Loucy (cell line): ENCODE measurements around the gene CACHD1.

ENCODE experiments used
- H2AFZ ChIP-seq: fragments of 200-600 bp; sonication (generic); 2 replicates; pipeline ENCODE4 v1.6.0; 2016; ENCODE audit warnings: antibody characterized with exemption, mild to moderate bottlenecking, low read length, moderate library complexity
- H3F3A ChIP-seq: fragments of 200-600 bp; 2 replicates; pipeline ENCODE4 v1.6.0; 2016; ENCODE audit warnings: antibody characterized with exemption, low read depth, mild to moderate bottlenecking
- H3K27me3 ChIP-seq: fragments of 200-600 bp; sonication (generic); 2 replicates; pipeline ENCODE4 v1.6.1; 2014; ENCODE audit warnings: low read length, mild to moderate bottlenecking; ENCODE audit not compliant: insufficient read depth, poor library complexity, severe bottlenecking
- H3K36me3 ChIP-seq: fragments of 200-600 bp; sonication (generic); 2 replicates; pipeline ENCODE4 v1.6.1; 2016; ENCODE audit warnings: low read length; ENCODE audit not compliant: insufficient read depth
- H3K4me1 ChIP-seq: fragments of 200-600 bp; sonication (generic); 2 replicates; pipeline ENCODE4 v1.5.1; 2014; ENCODE audit warnings: low read length, mild to moderate bottlenecking; ENCODE audit not compliant: insufficient read depth, poor library complexity, severe bottlenecking
- H3K4me2 ChIP-seq: fragments of 200-600 bp; sonication (generic); 2 replicates; pipeline ENCODE4 v1.6.0; 2014; ENCODE audit warnings: antibody characterized with exemption, low read length, low read depth, mild to moderate bottlenecking; ENCODE audit not compliant: poor library complexity, severe bottlenecking
- H3K4me3 ChIP-seq: fragments of 200-600 bp; sonication (generic); 2 replicates; pipeline ENCODE4 v1.5.1; 2014; ENCODE audit warnings: low read length, mild to moderate bottlenecking, mixed read lengths; ENCODE audit not compliant: poor library complexity, severe bottlenecking
- H3K79me2 ChIP-seq: fragments of 200-600 bp; sonication (generic); 2 replicates; pipeline ENCODE4 v1.6.1; 2014; ENCODE audit warnings: low read length; ENCODE audit not compliant: insufficient read depth
- H3K9ac ChIP-seq: fragments of 200-600 bp; sonication (generic); 2 replicates; pipeline ENCODE4 v1.6.0; 2014; ENCODE audit warnings: mild to moderate bottlenecking, low read depth, low read length, moderate library complexity; ENCODE audit not compliant: poor library complexity, severe bottlenecking
- H3K9me2 ChIP-seq: fragments of 200-600 bp; sonication (generic); replicated peaks from 2 replicates; pipeline ENCODE4 v1.6.1; 2016; ENCODE audit warnings: low read depth, low read length, mixed read lengths
- H3K9me3 ChIP-seq: fragments of 200-600 bp; sonication (generic); 2 replicates; pipeline ENCODE4 v1.6.1; 2014; ENCODE audit warnings: mild to moderate bottlenecking, antibody characterized with exemption, low read length, low read depth; ENCODE audit not compliant: insufficient read depth
- H4K20me1 ChIP-seq: fragments of 200-600 bp; sonication (generic); 2 replicates; pipeline ENCODE4 v1.6.0; 2014; ENCODE audit warnings: antibody characterized with exemption, low read length, mild to moderate bottlenecking; ENCODE audit not compliant: insufficient read depth, poor library complexity, severe bottlenecking
- EZH2phosphoT487 ChIP-seq: fragments of 200-600 bp; IDR thresholded peaks from 2 replicates; pipeline ENCODE4 v1.6.1; 2018; ENCODE audit warnings: antibody characterized with exemption, mild to moderate bottlenecking, moderate library complexity, borderline replicate concordance
- TF ChIP-seq, protein P1 (sequence below): fragments of 200-600 bp; sonication (generic); conservative IDR thresholded peaks from 2 replicates; pipeline ENCODE4 v1.5.1; 2014; ENCODE audit warnings: mild to moderate bottlenecking, antibody characterized with exemption, low read length

CACHD1 gene

DNA sequence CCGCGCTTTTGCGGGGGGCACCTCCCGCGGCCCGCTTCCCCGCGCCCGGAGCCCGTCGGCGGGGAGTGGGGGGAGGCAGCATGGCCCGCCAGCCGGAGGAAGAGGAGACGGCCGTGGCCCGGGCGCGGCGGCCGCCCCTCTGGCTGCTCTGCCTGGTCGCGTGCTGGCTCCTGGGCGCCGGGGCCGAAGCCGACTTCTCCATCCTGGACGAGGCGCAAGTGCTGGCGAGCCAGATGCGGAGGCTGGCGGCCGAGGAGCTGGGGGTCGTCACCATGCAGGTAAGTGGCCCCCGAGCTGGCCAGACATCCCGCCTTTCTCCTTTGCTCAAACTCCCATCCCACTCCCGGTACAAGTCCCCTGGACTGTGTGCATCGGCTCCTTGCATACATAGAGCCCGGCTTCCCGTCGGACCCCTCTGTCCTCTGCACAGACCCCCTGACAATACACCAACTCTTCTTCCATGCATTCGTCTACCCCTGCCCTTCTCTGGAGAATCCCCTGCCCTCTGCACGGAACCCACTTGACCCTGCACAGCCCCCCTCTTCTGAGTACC, 812 bp downstream of the CACHD1 start:
- Histone ChIP-seq H3K9me2 (no peaks in the 10 kb centered on the region), H4K20me1 (peaks cover 3% of the 10 kb centered on the region), H3K9me3 (no peaks in the 10 kb centered on the region), H3K79me2 (peaks cover 19% of the 10 kb centered on the region), H3K4me3 (peak overlapping the region; percentile 72), H2AFZ (peak overlapping the region; percentile 80), H3K9ac (peak overlapping the region; percentile 66), H3F3A (peaks cover 6% of the 10 kb centered on the region; the same call in 1 of the 2 replicates), H3K4me1 (peaks cover 47% of the 10 kb centered on the region), H3K36me3 (no peaks in the 10 kb centered on the region), H3K4me2 (peak overlapping the region; percentile 80), H3K27me3 (no peaks in the 10 kb centered on the region)
- TF ChIP-seq, protein P1, sequence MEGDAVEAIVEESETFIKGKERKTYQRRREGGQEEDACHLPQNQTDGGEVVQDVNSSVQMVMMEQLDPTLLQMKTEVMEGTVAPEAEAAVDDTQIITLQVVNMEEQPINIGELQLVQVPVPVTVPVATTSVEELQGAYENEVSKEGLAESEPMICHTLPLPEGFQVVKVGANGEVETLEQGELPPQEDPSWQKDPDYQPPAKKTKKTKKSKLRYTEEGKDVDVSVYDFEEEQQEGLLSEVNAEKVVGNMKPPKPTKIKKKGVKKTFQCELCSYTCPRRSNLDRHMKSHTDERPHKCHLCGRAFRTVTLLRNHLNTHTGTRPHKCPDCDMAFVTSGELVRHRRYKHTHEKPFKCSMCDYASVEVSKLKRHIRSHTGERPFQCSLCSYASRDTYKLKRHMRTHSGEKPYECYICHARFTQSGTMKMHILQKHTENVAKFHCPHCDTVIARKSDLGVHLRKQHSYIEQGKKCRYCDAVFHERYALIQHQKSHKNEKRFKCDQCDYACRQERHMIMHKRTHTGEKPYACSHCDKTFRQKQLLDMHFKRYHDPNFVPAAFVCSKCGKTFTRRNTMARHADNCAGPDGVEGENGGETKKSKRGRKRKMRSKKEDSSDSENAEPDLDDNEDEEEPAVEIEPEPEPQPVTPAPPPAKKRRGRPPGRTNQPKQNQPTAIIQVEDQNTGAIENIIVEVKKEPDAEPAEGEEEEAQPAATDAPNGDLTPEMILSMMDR, result no peak
- no peak for TF ChIP-seq EZH2phosphoT487

DNA sequence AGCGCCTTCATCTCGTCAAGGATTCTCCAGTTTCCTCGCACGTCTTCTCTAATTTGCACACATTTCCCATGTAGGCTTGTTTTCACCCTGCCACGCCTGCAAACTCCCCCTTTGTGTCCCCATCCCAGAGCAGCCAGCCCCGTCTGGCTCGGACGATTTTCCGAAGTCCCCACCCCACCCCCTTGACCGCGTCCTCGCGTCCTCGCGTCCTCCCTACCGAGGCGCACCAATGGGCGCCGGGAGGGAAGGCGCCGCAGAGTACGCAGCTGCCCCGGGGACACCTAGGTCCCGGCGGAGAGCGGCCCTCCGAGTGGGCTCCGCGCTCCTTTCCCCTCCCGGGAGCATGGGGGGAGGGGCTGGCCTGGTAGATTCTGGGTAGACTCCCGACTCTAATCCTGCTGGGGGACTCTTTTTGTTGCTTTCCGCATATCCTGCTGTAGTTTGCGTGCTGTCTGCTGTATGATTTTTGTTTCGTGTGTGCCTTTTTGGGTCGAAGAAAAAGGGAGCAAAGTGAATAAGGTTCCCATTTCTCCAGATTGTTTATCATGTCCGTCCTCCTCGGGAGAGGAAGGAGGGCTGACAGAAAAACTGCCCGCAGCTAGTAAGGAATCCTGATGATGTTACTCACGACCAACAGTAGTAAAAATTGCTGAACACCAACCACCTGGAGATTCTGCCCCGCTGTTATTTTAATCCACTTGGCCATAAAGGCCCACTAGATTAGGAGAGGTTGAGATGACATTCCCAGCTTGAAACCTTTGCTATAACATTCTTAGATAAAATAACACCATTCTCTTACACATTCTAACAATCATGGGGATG, 1.5 kb downstream of the CACHD1 start:
- Histone ChIP-seq H3K27me3 (no peaks in the 10 kb centered on the region), H2AFZ (no peak overlapping the region), H3K79me2 (peaks cover 19% of the 10 kb centered on the region), H3K9ac (peak overlapping the region; percentile 66), H3K9me2 (no peaks in the 10 kb centered on the region), H3F3A (peaks cover 6% of the 10 kb centered on the region; the same call in 1 of the 2 replicates), H3K36me3 (no peaks in the 10 kb centered on the region), H3K4me1 (peaks cover 54% of the 10 kb centered on the region), H3K4me2 (peak overlapping the region; percentile 80), H3K9me3 (no peaks in the 10 kb centered on the region), H4K20me1 (peaks cover 3% of the 10 kb centered on the region), H3K4me3 (peak overlapping the region; percentile 72)
- no peak for TF ChIP-seq EZH2phosphoT487
- TF ChIP-seq, protein P1, result no peak

DNA sequence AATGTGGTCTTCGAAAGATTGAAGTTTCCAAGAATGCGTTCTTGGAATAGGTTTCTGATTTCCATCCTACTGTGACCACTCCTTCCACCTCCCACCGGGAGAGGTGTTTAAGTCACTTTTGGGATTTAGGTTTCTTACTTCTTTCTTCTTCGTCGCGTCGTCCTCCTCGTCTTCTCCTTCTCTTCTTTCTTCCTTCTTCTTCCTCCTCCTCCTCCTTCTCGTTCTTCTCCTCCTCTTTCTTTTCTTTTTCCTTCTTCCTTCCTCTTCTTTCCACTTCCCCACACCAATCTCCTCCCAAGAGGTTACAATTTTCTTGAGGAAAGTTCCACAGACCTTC, 2.1 kb downstream of the CACHD1 start:
- H3K9me3 ChIP-seq, result no peaks in the 10 kb centered on the region
- peak overlapping the region; percentile 14 for H3K9ac ChIP-seq
- peaks cover 19% of the 10 kb centered on the region for H3K79me2 ChIP-seq
- H3K9me2 ChIP-seq, result no peaks in the 10 kb centered on the region
- TF ChIP-seq, protein P1, result no peak
- TF ChIP-seq EZH2phosphoT487, result no peak
- H4K20me1 ChIP-seq, result peaks cover 3% of the 10 kb centered on the region
- peaks cover 59% of the 10 kb centered on the region for H3K4me1 ChIP-seq
- no peaks in the 10 kb centered on the region for H3K36me3 ChIP-seq
- H3F3A ChIP-seq, result peaks cover 6% of the 10 kb centered on the region; the same call in 1 of the 2 replicates
- peak overlapping the region; percentile 80 for H3K4me2 ChIP-seq
- H2AFZ ChIP-seq, result no peak overlapping the region
- peak overlapping the region; percentile 72 for H3K4me3 ChIP-seq
- no peaks in the 10 kb centered on the region for H3K27me3 ChIP-seq
